Effector memory CD4-positive, alpha-beta T cell (primary cell): Measurements from ENCODE around the gene ARHGEF7.
"Not testable (repeated sequence)": the region's sequence is repeated elsewhere in the genome, so short reads cannot be mapped to it uniquely, and the experiment has no call there.

Experiments
- DNase-seq, 3 donors: peaks; one replicate each; pipeline ENCODE4 v3.0.0-alpha.2; 2020
- H3K27ac ChIP-seq: 2 replicates; pipeline ENCODE4 v1.7.0; 2013; ENCODE audit warnings: mild to moderate bottlenecking, low read length, moderate library complexity; ENCODE audit not compliant: insufficient read depth, poor library complexity, severe bottlenecking
- H3K27me3 ChIP-seq: replicated peaks from 2 replicates; pipeline ENCODE4 v1.7.0; 2013; ENCODE audit warnings: mild to moderate bottlenecking, low read length; ENCODE audit not compliant: insufficient read depth, control insufficient read depth, poor library complexity, severe bottlenecking
- H3K36me3 ChIP-seq: 2 replicates; pipeline ENCODE4 v1.7.0; 2013; ENCODE audit warnings: mild to moderate bottlenecking, low read length, moderate library complexity; ENCODE audit not compliant: control insufficient read depth, insufficient read depth
- H3K4me1 ChIP-seq: 2 replicates; pipeline ENCODE4 v1.7.0; 2013; ENCODE audit warnings: low read length, mild to moderate bottlenecking; ENCODE audit not compliant: control insufficient read depth, insufficient read depth, poor library complexity, severe bottlenecking
- H3K4me3 ChIP-seq: 2 replicates; pipeline ENCODE4 v1.7.0; 2013; ENCODE audit warnings: low read length, low read depth, mild to moderate bottlenecking; ENCODE audit not compliant: insufficient read depth, poor library complexity, severe bottlenecking
- H3K9me3 ChIP-seq: 2 replicates; pipeline ENCODE4 v1.7.0; 2013; ENCODE audit warnings: mild to moderate bottlenecking, low read length, moderate library complexity; ENCODE audit not compliant: control insufficient read depth

ARHGEF7 gene

GRCh38 chr13:111080642-111081041, 34.5 kb upstream of the ARHGEF7 start:
- Histone ChIP-seq H3K36me3 (no peaks in the 10 kb centered on the region), H3K4me3 (no peak overlapping the region), H3K27ac (no peak overlapping the region), H3K27me3 (no peaks in the 10 kb centered on the region), H3K9me3 (no peaks in the 10 kb centered on the region), H3K4me1 (no peaks in the 10 kb centered on the region)
- DNase-seq, result no peak

GRCh38 chr13:111082240-111082639, 32.9 kb upstream of the ARHGEF7 start:
- H3K4me1 ChIP-seq, result no peaks in the 10 kb centered on the region
- no peaks in the 10 kb centered on the region for H3K36me3 ChIP-seq
- H3K4me3 ChIP-seq, result no peak overlapping the region
- H3K27ac ChIP-seq, result no peak overlapping the region
- H3K27me3 ChIP-seq, result no peaks in the 10 kb centered on the region
- no peaks in the 10 kb centered on the region for H3K9me3 ChIP-seq
- no peak for DNase-seq

- not testable (repeated sequence) for H3K36me3 ChIP-seq, H3K4me3 ChIP-seq, H3K27me3 ChIP-seq, H3K9me3 ChIP-seq, H3K4me1 ChIP-seq, DNase-seq, H3K27ac ChIP-seq
These were observed 32.3 kb upstream of the ARHGEF7 start for GRCh38 chr13:111082769-111083168.

DNA sequence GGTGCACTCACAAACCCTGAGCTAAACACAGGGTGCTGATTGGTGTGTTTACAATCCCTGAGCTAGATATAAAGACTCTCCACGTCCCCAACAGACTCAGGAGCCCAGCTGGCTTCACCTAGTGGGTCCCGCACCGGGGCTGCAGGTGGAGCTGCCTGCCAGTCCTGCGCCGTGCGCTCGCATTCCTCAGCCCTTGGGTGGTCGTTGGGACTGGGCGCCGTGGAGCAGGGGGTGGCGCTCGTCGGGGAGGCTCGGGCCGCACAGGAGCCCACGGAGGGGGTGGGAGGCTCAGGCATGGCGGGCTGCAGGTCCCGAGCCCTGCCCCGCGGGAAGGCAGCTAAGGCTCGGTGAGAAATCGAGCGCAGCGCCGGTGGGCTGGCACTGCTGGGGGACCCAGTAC, 31.4 kb upstream of the ARHGEF7 start:
- DNase-seq, H3K4me3 ChIP-seq, H3K27me3 ChIP-seq, H3K36me3 ChIP-seq, H3K4me1 ChIP-seq, H3K27ac ChIP-seq, H3K9me3 ChIP-seq: not testable (repeated sequence)

DNA sequence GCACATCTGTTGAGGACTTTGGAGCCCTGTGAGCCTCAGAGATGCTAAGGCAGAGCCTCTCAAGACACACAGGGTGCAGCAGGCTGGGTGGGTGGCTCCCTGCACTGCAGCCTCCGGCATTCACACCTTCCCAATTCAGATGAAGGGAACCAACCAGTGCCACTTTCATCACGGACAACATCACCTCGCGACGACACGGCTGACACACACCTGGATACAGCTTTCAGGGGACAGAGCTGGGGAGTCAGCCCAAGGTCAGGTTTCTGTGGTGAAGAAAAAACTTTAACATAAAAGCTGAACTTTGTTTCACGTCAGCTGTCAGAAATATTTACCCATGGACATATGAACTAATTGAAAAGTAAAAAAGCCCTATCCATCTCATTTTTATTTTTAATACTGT, 24.9 kb upstream of the ARHGEF7 start:
- H3K9me3 ChIP-seq, result no peaks in the 10 kb centered on the region
- no peaks in the 10 kb centered on the region for H3K36me3 ChIP-seq
- H3K4me3 ChIP-seq, result no peak overlapping the region
- no peak overlapping the region for H3K27ac ChIP-seq
- H3K27me3 ChIP-seq, result no peaks in the 10 kb centered on the region
- DNase-seq, result no peak
- no peaks in the 10 kb centered on the region for H3K4me1 ChIP-seq

DNA sequence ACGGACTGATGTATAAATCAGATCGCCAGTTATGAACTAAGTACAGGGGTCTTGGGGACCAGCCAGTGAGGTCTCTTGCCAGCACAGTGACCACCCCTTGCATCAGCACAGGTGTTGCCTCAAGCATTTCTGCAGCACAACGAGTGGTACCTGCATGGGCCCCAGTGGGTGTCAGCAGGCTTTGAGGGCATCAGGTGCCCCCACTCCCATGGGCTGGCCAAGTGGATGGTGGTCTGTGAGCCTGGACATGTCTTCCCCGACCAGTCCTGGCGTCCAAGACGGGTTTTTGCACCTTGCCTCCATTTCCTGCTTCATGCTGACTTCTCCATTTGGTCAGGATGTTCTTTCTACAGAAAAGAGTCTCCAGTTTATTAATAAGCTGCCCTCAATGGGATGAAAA, 22.4 kb upstream of the ARHGEF7 start:
- no peak overlapping the region for H3K27ac ChIP-seq
- H3K27me3 ChIP-seq, result no peaks in the 10 kb centered on the region
- no peaks in the 10 kb centered on the region for H3K4me1 ChIP-seq
- H3K4me3 ChIP-seq, result no peak overlapping the region
- no peaks in the 10 kb centered on the region for H3K36me3 ChIP-seq
- no peaks in the 10 kb centered on the region for H3K9me3 ChIP-seq
- no peak for DNase-seq

GRCh38 chr13:111093136-111093535, 22.0 kb upstream of the ARHGEF7 start:
- DNase-seq, result no peak
- no peaks in the 10 kb centered on the region for H3K4me1 ChIP-seq
- no peaks in the 10 kb centered on the region for H3K27me3 ChIP-seq
- H3K36me3 ChIP-seq, result no peaks in the 10 kb centered on the region
- H3K27ac ChIP-seq, result no peak overlapping the region
- H3K4me3 ChIP-seq, result no peak overlapping the region
- H3K9me3 ChIP-seq, result no peaks in the 10 kb centered on the region

DNA sequence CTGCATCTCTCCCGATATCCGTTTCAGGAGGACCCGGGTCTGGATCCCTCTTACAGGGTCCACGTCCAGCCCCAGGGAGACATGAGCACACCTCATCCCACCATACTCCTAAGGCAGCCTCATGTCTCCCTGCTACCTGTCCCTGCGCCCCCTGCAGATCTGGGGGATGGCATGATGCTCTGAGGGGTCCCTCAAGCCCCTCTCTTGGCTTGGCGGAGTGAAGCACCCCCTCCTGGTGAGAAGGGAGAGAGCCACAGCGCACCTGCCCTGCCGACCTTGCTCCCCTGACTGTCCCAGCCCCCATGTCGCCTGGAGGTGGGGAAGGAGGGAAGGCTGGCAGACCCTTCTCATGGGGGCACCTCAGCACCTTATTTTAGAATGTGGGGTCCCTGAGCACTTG, 21.5 kb upstream of the ARHGEF7 start:
- H3K36me3 ChIP-seq, result no peaks in the 10 kb centered on the region
- no peaks in the 10 kb centered on the region for H3K27me3 ChIP-seq
- no peak for DNase-seq
- H3K4me1 ChIP-seq, result no peaks in the 10 kb centered on the region
- H3K27ac ChIP-seq, result no peak overlapping the region
- no peaks in the 10 kb centered on the region for H3K9me3 ChIP-seq
- H3K4me3 ChIP-seq, result no peak overlapping the region

GRCh38 chr13:111095031-111095840, 19.9 kb upstream of the ARHGEF7 start:
- DNase-seq, result no peak
- H3K36me3 ChIP-seq, result no peaks in the 10 kb centered on the region
- H3K27me3 ChIP-seq, result no peaks in the 10 kb centered on the region
- H3K4me3 ChIP-seq, result no peak overlapping the region
- no peaks in the 10 kb centered on the region for H3K9me3 ChIP-seq
- no peaks in the 10 kb centered on the region for H3K4me1 ChIP-seq
- H3K27ac ChIP-seq, result no peak overlapping the region

GRCh38 chr13:111095911-111096501, 19.1 kb upstream of the ARHGEF7 start:
- no peak for DNase-seq
- Histone ChIP-seq H3K4me1 (no peaks in the 10 kb centered on the region), H3K36me3 (no peaks in the 10 kb centered on the region), H3K4me3 (no peak overlapping the region), H3K27me3 (no peaks in the 10 kb centered on the region), H3K27ac (no peak overlapping the region), H3K9me3 (no peaks in the 10 kb centered on the region)
